Breast epithelium (tissue), 3 donors: ENCODE data around the gene CCDC148.

Experiments
- POLR2A ChIP-seq: fragments of 450-650 bp; IDR thresholded peaks from one replicate; pipeline ENCODE4 v1.6.1; 2016; ENCODE audit warnings: antibody characterized with exemption, mild to moderate bottlenecking, moderate library complexity
- POLR2AphosphoS5 ChIP-seq, 3 donors: sonication (generic); formaldehyde crosslinking; IDR thresholded peaks; one replicate each; pipeline ENCODE4 v1.6.1; 2017; ENCODE audit warnings: antibody characterized with exemption in 3 of 3
- TF ChIP-seq, protein P1 (sequence below), 3 donors: fragments of 450-650 bp; IDR thresholded peaks; one replicate each; pipeline ENCODE4 v1.5.1; 2016 to 2017; ENCODE audit warnings: antibody characterized with exemption in 3 of 3, mild to moderate bottlenecking in 3 of 3, moderate library complexity in 3 of 3

GRCh38 chr2:158491072-158491471 lies 34.5 kb upstream of the CCDC148 start:
- TF ChIP-seq POLR2A, result no peak
- TF ChIP-seq POLR2AphosphoS5 (IDR thresholded peaks at IDR 0.05), result no peak
- TF ChIP-seq, protein P1, sequence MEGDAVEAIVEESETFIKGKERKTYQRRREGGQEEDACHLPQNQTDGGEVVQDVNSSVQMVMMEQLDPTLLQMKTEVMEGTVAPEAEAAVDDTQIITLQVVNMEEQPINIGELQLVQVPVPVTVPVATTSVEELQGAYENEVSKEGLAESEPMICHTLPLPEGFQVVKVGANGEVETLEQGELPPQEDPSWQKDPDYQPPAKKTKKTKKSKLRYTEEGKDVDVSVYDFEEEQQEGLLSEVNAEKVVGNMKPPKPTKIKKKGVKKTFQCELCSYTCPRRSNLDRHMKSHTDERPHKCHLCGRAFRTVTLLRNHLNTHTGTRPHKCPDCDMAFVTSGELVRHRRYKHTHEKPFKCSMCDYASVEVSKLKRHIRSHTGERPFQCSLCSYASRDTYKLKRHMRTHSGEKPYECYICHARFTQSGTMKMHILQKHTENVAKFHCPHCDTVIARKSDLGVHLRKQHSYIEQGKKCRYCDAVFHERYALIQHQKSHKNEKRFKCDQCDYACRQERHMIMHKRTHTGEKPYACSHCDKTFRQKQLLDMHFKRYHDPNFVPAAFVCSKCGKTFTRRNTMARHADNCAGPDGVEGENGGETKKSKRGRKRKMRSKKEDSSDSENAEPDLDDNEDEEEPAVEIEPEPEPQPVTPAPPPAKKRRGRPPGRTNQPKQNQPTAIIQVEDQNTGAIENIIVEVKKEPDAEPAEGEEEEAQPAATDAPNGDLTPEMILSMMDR (IDR thresholded peaks at IDR 0.05), result no peak
